ENCODE data around the gene ANO6. TPM values are rescaled to one million over a fixed set of nuclear protein-coding genes. Genes with fewer than 3 reads are reported as not detected.

ANO6 gene
- total and polyA plus RNA-seq, 11 donors: 9.0 to 57.2 (median 46.0) TPM

DNA sequence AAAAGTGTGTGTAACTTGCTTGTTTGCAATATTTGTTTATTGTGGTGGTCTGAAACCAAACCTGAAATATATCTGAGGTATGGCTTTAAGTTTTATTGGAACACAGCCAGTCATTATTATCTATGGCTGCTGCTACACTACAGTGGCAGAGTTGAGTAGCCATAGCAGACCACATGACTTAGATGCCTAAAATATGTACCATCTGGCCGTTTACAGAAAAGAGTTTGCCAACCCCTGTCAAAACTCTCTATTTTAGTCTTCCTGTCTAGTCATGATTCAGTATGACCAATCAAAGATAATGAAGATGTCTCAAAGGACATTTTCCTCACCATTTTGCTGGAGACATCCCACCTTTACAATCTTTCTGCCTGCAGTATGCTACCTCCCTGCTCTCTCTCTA, 242.3 kb downstream of the ANO6 start:
- intact Hi-C loops (cut with DNase I): no loop called here

DNA sequence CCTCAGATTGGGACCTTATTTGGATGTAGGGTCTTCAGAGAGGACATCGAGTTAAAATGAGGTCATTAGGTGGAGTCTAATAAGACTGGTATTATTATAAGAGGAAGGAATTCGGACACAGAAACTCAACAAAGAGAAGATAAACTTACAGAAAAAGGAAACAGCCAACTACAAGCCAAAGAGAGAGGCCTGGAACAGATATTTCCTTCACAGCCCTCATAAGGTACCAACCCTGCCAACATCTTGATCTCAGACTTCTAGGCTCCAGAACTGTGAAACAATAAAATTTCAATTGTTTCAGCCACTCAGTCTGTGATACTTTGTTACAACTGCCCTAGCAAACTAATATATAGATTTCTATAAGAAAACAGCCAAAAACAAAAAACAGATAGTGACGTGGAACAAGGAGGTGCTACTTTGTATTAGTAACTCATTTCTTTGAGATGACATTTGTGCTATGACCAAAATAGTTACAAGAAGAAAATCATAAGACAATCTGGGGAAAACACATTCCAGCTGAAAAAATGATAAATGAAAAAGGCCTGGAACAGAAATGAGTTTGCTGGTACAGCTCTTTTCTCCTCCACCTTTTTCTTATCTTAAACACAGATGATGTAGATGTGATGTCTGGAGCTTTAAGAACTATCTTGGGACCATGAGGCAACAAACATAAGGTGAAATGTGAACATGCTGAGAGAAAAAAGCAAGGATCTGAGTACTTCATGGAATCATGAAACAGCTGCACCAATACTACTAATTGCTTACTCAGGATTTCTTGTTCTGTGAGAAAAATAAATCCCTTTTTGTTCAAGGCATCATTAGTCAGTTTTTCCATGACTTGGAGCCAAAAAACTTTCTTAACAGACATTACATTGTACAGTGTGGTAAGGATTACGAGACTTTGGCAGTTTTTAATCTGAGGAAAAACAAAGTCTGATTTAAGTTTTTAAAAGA, 243.2 kb downstream of the ANO6 start:
- no peaks in the 10 kb centered on the region for H3K27me3 ChIP-seq
- ATAC-seq: peak; percentile 61 to 85 (median 74)
- WGBS, 4 donors: 53 to 67% (median 58%) methylated on average over 4 of the region's 4 CpGs
- H3K27ac ChIP-seq: peak overlapping the region in 9 of 12 donors; percentile 11 to 72 (median 64)
- no peaks in the 10 kb centered on the region for H3K36me3 ChIP-seq
- H3K4me1 ChIP-seq: peaks cover 0 to 14% (median 6%) of the 10 kb centered on the region in 12 donors
- DNase-seq: no peak
- intact Hi-C loops (cut with DNase I): no loop called here
- no peak overlapping the region for H3K4me3 ChIP-seq
- no peaks in the 10 kb centered on the region for H3K9me3 ChIP-seq
- TF ChIP-seq, protein P1, sequence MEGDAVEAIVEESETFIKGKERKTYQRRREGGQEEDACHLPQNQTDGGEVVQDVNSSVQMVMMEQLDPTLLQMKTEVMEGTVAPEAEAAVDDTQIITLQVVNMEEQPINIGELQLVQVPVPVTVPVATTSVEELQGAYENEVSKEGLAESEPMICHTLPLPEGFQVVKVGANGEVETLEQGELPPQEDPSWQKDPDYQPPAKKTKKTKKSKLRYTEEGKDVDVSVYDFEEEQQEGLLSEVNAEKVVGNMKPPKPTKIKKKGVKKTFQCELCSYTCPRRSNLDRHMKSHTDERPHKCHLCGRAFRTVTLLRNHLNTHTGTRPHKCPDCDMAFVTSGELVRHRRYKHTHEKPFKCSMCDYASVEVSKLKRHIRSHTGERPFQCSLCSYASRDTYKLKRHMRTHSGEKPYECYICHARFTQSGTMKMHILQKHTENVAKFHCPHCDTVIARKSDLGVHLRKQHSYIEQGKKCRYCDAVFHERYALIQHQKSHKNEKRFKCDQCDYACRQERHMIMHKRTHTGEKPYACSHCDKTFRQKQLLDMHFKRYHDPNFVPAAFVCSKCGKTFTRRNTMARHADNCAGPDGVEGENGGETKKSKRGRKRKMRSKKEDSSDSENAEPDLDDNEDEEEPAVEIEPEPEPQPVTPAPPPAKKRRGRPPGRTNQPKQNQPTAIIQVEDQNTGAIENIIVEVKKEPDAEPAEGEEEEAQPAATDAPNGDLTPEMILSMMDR (IDR thresholded peaks at IDR 0.05): no peak
- TF ChIP-seq POLR2A (IDR thresholded peaks at IDR 0.05): no peak

More for the DNA sequence above, 242.3 kb downstream of the ANO6 start:
- Histone ChIP-seq H3K36me3 (no peaks in the 10 kb centered on the region), H3K4me3 (no peak overlapping the region), H3K9me3 (no peaks in the 10 kb centered on the region), H3K27me3 (no peaks in the 10 kb centered on the region), H3K27ac (peak overlapping the region in 8 of 12 donors; percentile 45 to 72 (median 66)), H3K4me1 (peaks cover 0 to 14% (median 6%) of the 10 kb centered on the region in 12 donors)
- no peak for TF ChIP-seq POLR2A (IDR thresholded peaks at IDR 0.05)
- TF ChIP-seq, protein P1 (IDR thresholded peaks at IDR 0.05): no peak
- ATAC-seq: peak in 1 of 4 donors; percentile 65
- DNase-seq: no peak
- 0 to 19% (median 13%) methylated on average over 1 of the region's 1 CpG for WGBS, 4 donors

DNA sequence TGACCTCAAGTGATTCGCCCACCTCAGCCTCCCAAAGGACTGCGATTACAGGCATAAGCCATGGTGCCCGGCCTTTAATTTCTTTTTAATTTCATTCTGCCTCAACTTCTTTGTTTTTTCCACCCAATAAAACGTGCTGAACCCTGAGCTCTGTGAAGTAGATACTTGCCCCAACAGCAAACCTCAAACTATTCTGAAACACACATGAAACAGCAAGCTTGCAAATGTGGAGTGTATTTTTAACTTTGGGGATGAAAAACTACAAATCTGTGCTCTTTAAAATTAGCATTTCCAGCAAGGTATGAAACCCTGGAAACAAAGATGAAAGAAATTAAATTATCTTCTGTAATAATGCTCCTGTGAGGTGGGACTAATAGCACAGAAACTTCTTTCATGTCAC, 246.6 kb downstream of the ANO6 start:
- Histone ChIP-seq H3K27me3 (no peaks in the 10 kb centered on the region), H3K4me1 (peaks cover 0 to 14% (median 6%) of the 10 kb centered on the region in 12 donors), H3K4me3 (no peak overlapping the region), H3K9me3 (no peaks in the 10 kb centered on the region), H3K36me3 (no peaks in the 10 kb centered on the region), H3K27ac (no peak overlapping the region)
- intact Hi-C loops (cut with DNase I): no loop called here
- WGBS, 4 donors: 84 to 91% (median 89%) methylated on average over 4 of the region's 4 CpGs
- ATAC-seq (no peak), DNase-seq (no peak)
- TF ChIP-seq, protein P1 (IDR thresholded peaks at IDR 0.05): no peak
- no peak for TF ChIP-seq POLR2A (IDR thresholded peaks at IDR 0.05)

DNA sequence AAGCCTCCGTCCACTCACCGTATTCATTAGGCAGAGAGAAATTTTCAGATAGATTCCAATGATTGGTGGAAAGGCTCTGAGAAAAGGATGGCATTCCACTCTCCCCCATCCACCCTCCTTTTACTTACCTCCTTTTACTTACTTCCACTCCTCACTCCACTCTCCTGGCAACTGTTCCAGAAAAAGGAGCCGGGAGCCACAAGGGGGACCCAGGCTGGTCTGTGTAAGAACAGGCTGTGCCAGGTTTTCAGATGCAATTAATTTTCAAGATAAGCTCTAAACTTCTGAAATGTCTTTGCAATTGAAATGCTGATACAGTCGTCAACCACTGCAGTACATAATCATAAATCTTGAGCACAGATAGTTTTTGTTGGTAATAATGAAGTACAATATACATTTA, 248.8 kb downstream of the ANO6 start:
- 56 to 74% (median 57%) methylated on average over 4 of the region's 4 CpGs for WGBS, 4 donors
- no peaks in the 10 kb centered on the region for H3K9me3 ChIP-seq
- no peaks in the 10 kb centered on the region for H3K36me3 ChIP-seq
- DNase-seq (no peak), ATAC-seq (peak in 1 of 4 donors; percentile 28)
- H3K27me3 ChIP-seq: no peaks in the 10 kb centered on the region
- H3K4me1 ChIP-seq: peaks cover 0 to 3% (median 0%) of the 10 kb centered on the region in 12 donors
- no peak overlapping the region for H3K4me3 ChIP-seq
- no peak overlapping the region for H3K27ac ChIP-seq
- intact Hi-C loops (cut with DNase I): no loop called here
- no peak for TF ChIP-seq POLR2A (IDR thresholded peaks at IDR 0.05)
- TF ChIP-seq, protein P1 (IDR thresholded peaks at IDR 0.05): peak in 1 of 12 donors; percentile 3
